IMR-90 (cell line): ENCODE measurements around the gene USP6NL. TPM values are rescaled to one million over a fixed set of nuclear protein-coding genes. Genes with fewer than 3 reads are reported as not detected.

Source experiments
- ATAC-seq: fragments of 200-7000 bp; cut with Tn5 transposase; 2 replicates; pipeline ENCODE4 v1.9.1; 2020; ENCODE audit warnings: low read depth, mild to moderate bottlenecking, moderate library complexity
- BruUV-seq: library from RNA; stranded (reverse); fragments of 400-500 nt; replicated peaks from 2 replicates; lab custom pipeline; 2021; lab: Mats Ljungman, UMichigan
- CTCF ChIA-PET: fragments of 300-600 bp; formaldehyde crosslinking; extraction: SDS; loops from one replicate; lab custom pipeline; 2021; ENCODE audit warnings: antibody characterized with exemption; lab: Yijun Ruan, JAX
- POLR2A ChIA-PET: fragments of 300-600 bp; sonication (Branson Sonifier 250); formaldehyde crosslinking; loops from one replicate; lab custom pipeline; 2022; ENCODE audit warnings: antibody characterized with exemption; ENCODE audit not compliant: unreplicated experiment; lab: Charles Lee
- DNase-seq: peaks from one replicate; pipeline ENCODE4 v3.0.0; 2013
- H2AFZ ChIP-seq: replicated peaks from 2 replicates; pipeline ENCODE3; 2013; ENCODE audit warnings: low read length, mild to moderate bottlenecking; ENCODE audit not compliant: poor library complexity
- H2AK5ac ChIP-seq: 2 replicates; pipeline ENCODE4 v1.6.1; 2013; ENCODE audit warnings: low read depth, low read length, inconsistent platforms
- H2AK9ac ChIP-seq: replicated peaks from 2 replicates; pipeline ENCODE3; 2013; ENCODE audit warnings: mild to moderate bottlenecking, low read depth, low read length, moderate library complexity; ENCODE audit not compliant: poor library complexity
- H2BK120ac ChIP-seq: 2 replicates; pipeline ENCODE4 v1.6.1; 2013; ENCODE audit warnings: low read depth, low read length, inconsistent platforms
- H2BK15ac ChIP-seq: 3 replicates; pipeline ENCODE4 v1.6.1; 2013; ENCODE audit warnings: low read depth, low read length, inconsistent platforms
- H2BK20ac ChIP-seq: 2 replicates; pipeline ENCODE4 v1.6.1; 2013; ENCODE audit warnings: low read depth, mild to moderate bottlenecking, inconsistent platforms, low read length, moderate library complexity
- H2BK5ac ChIP-seq: 2 replicates; pipeline ENCODE4 v1.6.1; 2013; ENCODE audit warnings: mild to moderate bottlenecking, low read depth, low read length, inconsistent platforms; ENCODE audit not compliant: poor library complexity, severe bottlenecking
- H3K14ac ChIP-seq: replicated peaks from 2 replicates; pipeline ENCODE4 v1.6.1; 2013; ENCODE audit warnings: low read depth, low read length, inconsistent platforms
- H3K18ac ChIP-seq: 2 replicates; pipeline ENCODE4 v1.6.1; 2013; ENCODE audit warnings: low read depth, low read length, control low read depth
- H3K23ac ChIP-seq: 2 replicates; pipeline ENCODE4 v1.6.1; 2013; ENCODE audit warnings: low read depth, low read length, inconsistent platforms
- H3K27ac ChIP-seq: 2 replicates; pipeline ENCODE4 v1.5.1; 2013; ENCODE audit warnings: mild to moderate bottlenecking, control low read depth, low read length; ENCODE audit not compliant: insufficient read depth
- H3K27me3 ChIP-seq: 2 replicates; pipeline ENCODE4 v1.6.1; 2013; ENCODE audit warnings: low read length; ENCODE audit not compliant: control insufficient read depth, insufficient read depth
- H3K36me3 ChIP-seq: 2 replicates; pipeline ENCODE4 v1.6.1; 2013; ENCODE audit warnings: low read length, mixed read lengths; ENCODE audit not compliant: control insufficient read depth, insufficient read depth
- H3K4ac ChIP-seq: 2 replicates; pipeline ENCODE4 v1.6.1; 2013; ENCODE audit warnings: low read depth, low read length, inconsistent platforms
- H3K4me1 ChIP-seq: 2 replicates; pipeline ENCODE4 v1.6.1; 2013; ENCODE audit warnings: low read length, mixed read lengths; ENCODE audit not compliant: control insufficient read depth, insufficient read depth
- H3K4me2 ChIP-seq: 2 replicates; pipeline ENCODE4 v1.6.1; 2013; ENCODE audit warnings: low read depth, mild to moderate bottlenecking, control low read depth, low read length, moderate library complexity
- H3K4me3 ChIP-seq: 2 replicates; pipeline ENCODE4 v1.5.1; 2013; ENCODE audit warnings: low read depth, mild to moderate bottlenecking, control low read depth, low read length, moderate library complexity; ENCODE audit not compliant: insufficient read depth
- H3K56ac ChIP-seq: 2 replicates; pipeline ENCODE4 v1.6.1; 2013; ENCODE audit warnings: low read length, inconsistent platforms; ENCODE audit not compliant: insufficient read depth; ENCODE audit errors: extremely low read depth
- H3K79me1 ChIP-seq, 2 experiments: 2 replicates each; pipeline ENCODE4 v1.6.1; 2013; ENCODE audit warnings: low read length in 2 of 2, inconsistent platforms in 1 of 2, low read depth in 1 of 2
- H3K9ac ChIP-seq: 2 replicates; pipeline ENCODE4 v1.6.1; 2013; ENCODE audit warnings: low read depth, low read length, control low read depth
- H3K9me1 ChIP-seq: 2 replicates; pipeline ENCODE4 v1.6.1; 2013; ENCODE audit warnings: low read length, inconsistent platforms; ENCODE audit not compliant: insufficient read depth
- H3K9me3 ChIP-seq: 2 replicates; pipeline ENCODE4 v1.6.1; 2013; ENCODE audit warnings: low read length; ENCODE audit not compliant: control insufficient read depth, insufficient read depth
- H4K20me1 ChIP-seq: 2 replicates; pipeline ENCODE4 v1.6.1; 2013; ENCODE audit warnings: low read length, inconsistent platforms; ENCODE audit not compliant: insufficient read depth
- H4K5ac ChIP-seq: 2 replicates; pipeline ENCODE4 v1.6.1; 2013; ENCODE audit warnings: mild to moderate bottlenecking, low read depth, low read length, control low read depth
- H4K8ac ChIP-seq, 2 experiments: 2 replicates each; pipeline ENCODE4 v1.6.1; 2013; ENCODE audit warnings: low read depth in 2 of 2, low read length in 2 of 2, control low read depth in 1 of 2, inconsistent platforms in 1 of 2
- H4K91ac ChIP-seq: 2 replicates; pipeline ENCODE4 v1.6.1; 2013; ENCODE audit warnings: low read depth, low read length, inconsistent platforms; ENCODE audit not compliant: insufficient read depth
- BHLHE40 ChIP-seq: fragments of 150-350 bp; IDR thresholded peaks from 2 replicates; pipeline ENCODE4 v1.6.1; 2016; ENCODE audit warnings: mild to moderate bottlenecking, low read depth, low read length
- CEBPB ChIP-seq: IDR thresholded peaks from 2 replicates; pipeline ENCODE4 v1.6.1; 2012; ENCODE audit warnings: low read depth, low read length, improper control_type of control experiment
- CHD1 ChIP-seq: IDR thresholded peaks from 2 replicates; pipeline ENCODE4 v1.6.1; 2012; ENCODE audit warnings: low read depth, low read length, improper control_type of control experiment
- FOS ChIP-seq: fragments of 150-350 bp; IDR thresholded peaks from 2 replicates; pipeline ENCODE4 v1.6.1; 2016; ENCODE audit warnings: low read depth, low read length
- MAFK ChIP-seq: IDR thresholded peaks from 2 replicates; pipeline ENCODE4 v1.6.1; 2012; ENCODE audit warnings: low read depth, low read length, improper control_type of control experiment
- MAZ ChIP-seq: IDR thresholded peaks from 2 replicates; pipeline ENCODE4 v1.6.1; 2012; ENCODE audit warnings: low read depth, mild to moderate bottlenecking, low read length, improper control_type of control experiment, moderate library complexity, borderline replicate concordance
- MXI1 ChIP-seq: IDR thresholded peaks from 2 replicates; pipeline ENCODE4 v1.6.1; 2012; ENCODE audit warnings: low read depth, mild to moderate bottlenecking, low read length, moderate library complexity, borderline replicate concordance
- NFE2L2 ChIP-seq: fragments of 150-350 bp; IDR thresholded peaks from 2 replicates; pipeline ENCODE4 v1.6.1; 2016; ENCODE audit warnings: low read depth, mild to moderate bottlenecking, low read length
- POLR2A ChIP-seq: IDR thresholded peaks from 2 replicates; pipeline ENCODE4 v1.6.1; 2012; ENCODE audit warnings: mild to moderate bottlenecking, low read depth, low read length
- RAD21 ChIP-seq: IDR thresholded peaks from 2 replicates; pipeline ENCODE4 v1.6.1; 2012; ENCODE audit warnings: low read length, improper control_type of control experiment
- RCOR1 ChIP-seq: IDR thresholded peaks from 2 replicates; pipeline ENCODE4 v1.6.1; 2012; ENCODE audit warnings: mild to moderate bottlenecking, low read length, improper control_type of control experiment; ENCODE audit not compliant: insufficient replicate concordance
- RFX5 ChIP-seq: IDR thresholded peaks from 2 replicates; pipeline ENCODE4 v1.8.0; 2012; ENCODE audit warnings: low read depth, mild to moderate bottlenecking, low read length, moderate library complexity
- SMC3 ChIP-seq: fragments of 150-350 bp; IDR thresholded peaks from 2 replicates; pipeline ENCODE4 v1.6.1; 2016; ENCODE audit warnings: low read depth, mild to moderate bottlenecking, antibody characterized with exemption, low read length, moderate library complexity
- WGBS, 2 experiments: methylation state at CpG; one replicate each; pipeline versions ENCODE4 v1.1.5 to v1.1.7; 2013; ENCODE audit warnings: missing lambda C conversion rate in 2 of 2; ENCODE audit not compliant: insufficient read length in 1 of 2; ENCODE audit errors: extremely low coverage in 2 of 2; 5-methylcytosine and 5-hydroxymethylcytosine counted together
- dilution Hi-C: fragments of 300-500 bp; cut with HindIII; formaldehyde crosslinking; loops from one replicate; pipeline ENCODE4 v1.14.3; 2018; ENCODE audit warnings: low sequenced_read_pairs; ENCODE audit not compliant: unreplicated experiment
- in situ Hi-C: fragments of 300-500 bp; cut with MboI; formaldehyde crosslinking; loops from 3 replicates; pipeline ENCODE4 v1.14.3; 2019; ENCODE audit warnings: low sequenced_read_pairs, inconsistent platforms, mixed read lengths
- intact Hi-C: fragments of 100-400 bp; cut with micrococcal nuclease; formaldehyde crosslinking; loops from 2 replicates; pipeline ENCODE4 v1.10.0; 2022
- polyA plus RNA-seq, 3 experiments: library from polyadenylated mRNA; depleted of rRNA; stranded (reverse); fragments of >200 nt; gene quantifications; 2 replicates each; pipeline ENCODE4 v1.2.3, GENCODE V29; 2012; ENCODE audit warnings: low replicate concordance in 1 of 3
- total RNA-seq: library from RNA; depleted of rRNA; stranded (reverse); fragments of >200 nt; gene quantifications from 2 replicates; pipeline ENCODE4 v1.2.3, GENCODE V29; 2012
- TF ChIP-seq, protein P1 (sequence below): fragments of 150-350 bp; IDR thresholded peaks from 2 replicates; pipeline ENCODE4 v1.6.1; 2016; ENCODE audit warnings: low read depth, mild to moderate bottlenecking, low read length, moderate library complexity, borderline replicate concordance
- TF ChIP-seq, protein P2 (sequence below): fragments of 150-350 bp; IDR thresholded peaks from 2 replicates; pipeline ENCODE4 v1.6.1; 2017; ENCODE audit warnings: mild to moderate bottlenecking, antibody characterized with exemption, low read length, low read depth

USP6NL gene
- total and polyA plus RNA-seq, 2 of the 4 experiments (the other 2 are of a cell fraction), result 7.8 to 9.1 TPM

DNA sequence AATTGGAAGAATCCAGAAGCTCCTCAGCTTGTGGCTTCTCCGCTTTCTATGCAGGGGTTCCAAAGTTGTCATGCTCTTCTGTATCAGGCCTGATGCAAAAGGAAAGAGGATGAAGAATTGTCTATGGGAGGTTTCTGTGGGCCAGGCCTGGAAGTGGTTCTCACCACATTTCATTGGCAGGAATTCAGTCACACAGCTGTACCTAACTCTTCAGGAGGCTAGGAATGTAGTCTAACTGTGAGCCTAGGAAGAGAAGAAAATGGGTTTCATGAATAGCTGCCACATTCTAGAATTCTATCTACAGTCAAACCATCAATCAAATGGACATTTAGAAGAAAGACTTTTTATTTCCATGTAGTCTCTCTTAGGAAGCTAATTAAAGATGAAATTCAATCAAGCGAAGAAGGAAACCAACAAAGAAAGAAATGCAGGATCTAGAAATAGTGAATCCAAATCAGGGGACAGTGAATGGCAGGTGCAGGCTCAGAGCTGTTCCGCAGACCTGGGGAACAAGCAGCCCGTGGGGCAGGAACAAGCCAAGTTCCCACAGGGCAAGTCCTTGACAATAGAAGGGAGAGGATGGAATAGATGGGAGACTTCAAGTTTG lies 25.4 kb upstream of the USP6NL start:
- no peak for ATAC-seq
- no peak overlapping the region for H3K4me3 ChIP-seq
- no peaks in the 10 kb centered on the region for H3K9me1 ChIP-seq
- H2AK9ac ChIP-seq, result no peak overlapping the region
- H3K18ac ChIP-seq, result no peak overlapping the region
- dilution Hi-C loops (no loop called here), intact Hi-C loops (no loop called here), in situ Hi-C loops (no loop called here)
- POLR2A ChIA-PET, result interaction anchor here (0.6 kb wide), 1 partner anchor 71 kb away, joined by 5 read pairs; no protein-coding TSS in a partner anchor
- no peak overlapping the region for H3K14ac ChIP-seq
- no peak overlapping the region for H3K4me2 ChIP-seq
- H2BK15ac ChIP-seq, result no peak overlapping the region
- H4K5ac ChIP-seq, result no peak overlapping the region
- no peak for DNase-seq
- H3K56ac ChIP-seq, result no peak overlapping the region
- no peak overlapping the region for H2AFZ ChIP-seq
- no peak overlapping the region for H2BK5ac ChIP-seq
- no peak for TF ChIP-seq CHD1
- no peak for TF ChIP-seq MAFK
- TF ChIP-seq FOS, result no peak
- no peak for TF ChIP-seq RCOR1
- TF ChIP-seq, protein P1, sequence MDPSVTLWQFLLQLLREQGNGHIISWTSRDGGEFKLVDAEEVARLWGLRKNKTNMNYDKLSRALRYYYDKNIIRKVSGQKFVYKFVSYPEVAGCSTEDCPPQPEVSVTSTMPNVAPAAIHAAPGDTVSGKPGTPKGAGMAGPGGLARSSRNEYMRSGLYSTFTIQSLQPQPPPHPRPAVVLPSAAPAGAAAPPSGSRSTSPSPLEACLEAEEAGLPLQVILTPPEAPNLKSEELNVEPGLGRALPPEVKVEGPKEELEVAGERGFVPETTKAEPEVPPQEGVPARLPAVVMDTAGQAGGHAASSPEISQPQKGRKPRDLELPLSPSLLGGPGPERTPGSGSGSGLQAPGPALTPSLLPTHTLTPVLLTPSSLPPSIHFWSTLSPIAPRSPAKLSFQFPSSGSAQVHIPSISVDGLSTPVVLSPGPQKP, result no peak
- no peak for TF ChIP-seq MAZ
- TF ChIP-seq, protein P2, sequence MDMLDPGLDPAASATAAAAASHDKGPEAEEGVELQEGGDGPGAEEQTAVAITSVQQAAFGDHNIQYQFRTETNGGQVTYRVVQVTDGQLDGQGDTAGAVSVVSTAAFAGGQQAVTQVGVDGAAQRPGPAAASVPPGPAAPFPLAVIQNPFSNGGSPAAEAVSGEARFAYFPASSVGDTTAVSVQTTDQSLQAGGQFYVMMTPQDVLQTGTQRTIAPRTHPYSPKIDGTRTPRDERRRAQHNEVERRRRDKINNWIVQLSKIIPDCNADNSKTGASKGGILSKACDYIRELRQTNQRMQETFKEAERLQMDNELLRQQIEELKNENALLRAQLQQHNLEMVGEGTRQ, result no peak
- TF ChIP-seq RFX5, result no peak
- no peak for TF ChIP-seq BHLHE40
- no peak for TF ChIP-seq CEBPB
- no peak for TF ChIP-seq MXI1
- TF ChIP-seq SMC3, result no peak
- no peak for TF ChIP-seq NFE2L2
- TF ChIP-seq RAD21, result no peak
- TF ChIP-seq POLR2A, result no peak
- H3K27me3 ChIP-seq, result peaks cover 1% of the 10 kb centered on the region; the same call in 1 of the 2 replicates
- no peak overlapping the region for H3K23ac ChIP-seq
- H4K20me1 ChIP-seq, result no peaks in the 10 kb centered on the region
- no peaks in the 10 kb centered on the region for H3K9me3 ChIP-seq
- H3K4ac ChIP-seq, result no peak overlapping the region
- BruUV-seq, result no TSS peak
- H4K91ac ChIP-seq, result no peak overlapping the region
- no peak overlapping the region for H3K9ac ChIP-seq
- no peaks in the 10 kb centered on the region for H3K79me1 ChIP-seq
- H2BK20ac ChIP-seq, result no peak overlapping the region
- WGBS, 2 experiments, result 93% methylated on average over 3 of the region's 4 CpGs; no CpG with 5 or more reads in 1 of the 2 experiments
- H3K4me1 ChIP-seq, result no peaks in the 10 kb centered on the region
- H3K36me3 ChIP-seq, result no peaks in the 10 kb centered on the region
- H4K8ac ChIP-seq, result no peak overlapping the region
- H2BK120ac ChIP-seq, result no peak overlapping the region
- CTCF ChIA-PET, result no interaction called here
- no peak overlapping the region for H2AK5ac ChIP-seq
- no peak overlapping the region for H3K27ac ChIP-seq
